Lower leg skin (tissue), 3 donors: ENCODE data around the gene C17orf67.

ENCODE experiments used
- POLR2A ChIP-seq, 2 donors: fragments of 450-650 bp; IDR thresholded peaks; one replicate each; pipeline ENCODE4 v1.6.1; 2016 to 2017; ENCODE audit warnings: antibody characterized with exemption in 2 of 2, mild to moderate bottlenecking in 1 of 2, moderate library complexity in 1 of 2
- TF ChIP-seq, protein P1 (sequence below), 3 donors: fragments of 450-650 bp; IDR thresholded peaks; one replicate each; pipeline ENCODE4 v1.5.1; 2016; ENCODE audit warnings: antibody characterized with exemption in 3 of 3, mild to moderate bottlenecking in 3 of 3, moderate library complexity in 2 of 3

- TF ChIP-seq POLR2A (IDR thresholded peaks at IDR 0.05): no peak
- TF ChIP-seq, protein P1, sequence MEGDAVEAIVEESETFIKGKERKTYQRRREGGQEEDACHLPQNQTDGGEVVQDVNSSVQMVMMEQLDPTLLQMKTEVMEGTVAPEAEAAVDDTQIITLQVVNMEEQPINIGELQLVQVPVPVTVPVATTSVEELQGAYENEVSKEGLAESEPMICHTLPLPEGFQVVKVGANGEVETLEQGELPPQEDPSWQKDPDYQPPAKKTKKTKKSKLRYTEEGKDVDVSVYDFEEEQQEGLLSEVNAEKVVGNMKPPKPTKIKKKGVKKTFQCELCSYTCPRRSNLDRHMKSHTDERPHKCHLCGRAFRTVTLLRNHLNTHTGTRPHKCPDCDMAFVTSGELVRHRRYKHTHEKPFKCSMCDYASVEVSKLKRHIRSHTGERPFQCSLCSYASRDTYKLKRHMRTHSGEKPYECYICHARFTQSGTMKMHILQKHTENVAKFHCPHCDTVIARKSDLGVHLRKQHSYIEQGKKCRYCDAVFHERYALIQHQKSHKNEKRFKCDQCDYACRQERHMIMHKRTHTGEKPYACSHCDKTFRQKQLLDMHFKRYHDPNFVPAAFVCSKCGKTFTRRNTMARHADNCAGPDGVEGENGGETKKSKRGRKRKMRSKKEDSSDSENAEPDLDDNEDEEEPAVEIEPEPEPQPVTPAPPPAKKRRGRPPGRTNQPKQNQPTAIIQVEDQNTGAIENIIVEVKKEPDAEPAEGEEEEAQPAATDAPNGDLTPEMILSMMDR (IDR thresholded peaks at IDR 0.05): no peak
Measured at GRCh38 chr17:56752263-56752836, 81.4 kb downstream of the C17orf67 start.
